HG02870 (cell line): Measurements from ENCODE around the gene HIPK4.
"Not testable (repeated sequence)": the region's sequence is repeated elsewhere in the genome, so short reads cannot be mapped to it uniquely, and the experiment has no call there.

Source experiments
- ATAC-seq: cut with Tn5 transposase; IDR thresholded peaks from one replicate; pipeline ENCODE4 v1.9.1; 2021; ENCODE audit warnings: mild to moderate bottlenecking, moderate library complexity; ENCODE audit not compliant: unreplicated experiment

HIPK4 gene

DNA sequence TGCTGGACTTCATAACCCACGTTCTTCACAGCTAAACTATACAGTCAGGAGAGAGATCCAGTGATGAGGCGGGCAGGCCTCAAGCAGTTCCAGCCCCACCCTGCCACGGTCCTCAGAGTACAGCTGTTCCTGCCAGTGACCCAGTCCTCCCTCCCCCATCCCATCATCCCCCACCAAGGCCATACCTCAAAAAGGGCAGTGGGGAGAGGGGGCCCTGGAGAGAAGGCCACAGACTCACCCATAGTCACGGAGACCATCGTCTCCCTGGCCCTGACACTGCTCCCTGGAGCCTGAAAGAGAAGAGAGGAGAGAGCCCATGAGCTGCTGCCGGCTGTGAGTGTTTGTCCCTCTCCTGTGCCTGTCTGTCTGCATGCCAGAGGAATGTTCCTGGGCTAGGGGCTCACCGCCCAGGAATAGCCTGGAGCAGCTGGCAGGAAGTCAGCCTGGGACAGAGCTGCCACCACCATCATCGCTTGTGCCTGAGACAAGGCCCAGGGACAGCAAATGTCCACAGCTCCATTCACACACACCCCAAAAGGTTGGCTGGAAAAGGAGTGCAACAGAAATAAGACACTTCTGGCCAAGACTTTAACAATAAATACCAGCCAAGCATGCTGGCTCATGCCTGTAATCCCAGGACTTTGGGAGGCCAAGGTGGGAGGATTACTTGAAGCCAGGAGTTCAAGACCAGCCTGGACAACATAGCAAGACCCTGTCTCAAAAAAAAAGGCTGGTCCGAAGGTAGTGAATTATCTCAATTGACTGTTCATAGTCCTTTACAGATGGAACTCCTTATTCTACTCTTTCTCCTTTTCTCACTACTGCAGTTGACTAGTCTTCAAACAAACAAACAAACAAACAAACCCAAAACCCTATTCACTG, 48.1 kb downstream of the HIPK4 start:
- ATAC-seq: no peak

DNA sequence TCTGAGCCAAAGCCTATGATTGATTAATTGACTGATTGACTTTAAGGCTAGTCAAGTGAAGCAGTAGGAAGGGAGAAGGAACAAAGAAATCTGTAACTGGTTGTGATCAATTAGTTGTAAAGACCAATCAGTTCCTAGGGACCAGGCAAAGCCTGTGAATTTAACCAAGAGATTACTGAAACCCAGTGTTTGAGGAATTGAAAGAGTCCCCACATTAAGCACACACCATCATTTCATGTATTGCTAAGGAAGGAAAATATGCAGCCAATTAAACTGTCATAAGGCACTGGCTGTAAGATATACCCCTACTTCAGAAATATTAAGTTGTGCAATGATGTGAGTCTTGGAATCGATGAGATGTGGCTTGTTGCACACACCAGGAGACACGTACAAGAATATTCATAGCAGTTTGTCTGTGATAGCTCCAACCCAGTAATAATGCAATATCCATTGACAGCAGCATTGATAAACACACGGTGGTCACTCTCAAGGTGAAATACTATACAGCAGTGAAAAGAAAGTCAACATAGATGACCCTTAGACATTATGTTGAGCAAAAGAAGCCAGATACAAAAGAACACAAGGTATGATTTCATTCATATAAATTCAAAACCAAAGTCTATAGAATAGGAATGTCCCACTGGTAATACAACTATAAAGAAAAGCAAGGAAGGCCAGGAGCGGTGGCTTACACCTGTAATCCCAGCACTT, 50.8 kb downstream of the HIPK4 start:
- ATAC-seq: no peak

DNA sequence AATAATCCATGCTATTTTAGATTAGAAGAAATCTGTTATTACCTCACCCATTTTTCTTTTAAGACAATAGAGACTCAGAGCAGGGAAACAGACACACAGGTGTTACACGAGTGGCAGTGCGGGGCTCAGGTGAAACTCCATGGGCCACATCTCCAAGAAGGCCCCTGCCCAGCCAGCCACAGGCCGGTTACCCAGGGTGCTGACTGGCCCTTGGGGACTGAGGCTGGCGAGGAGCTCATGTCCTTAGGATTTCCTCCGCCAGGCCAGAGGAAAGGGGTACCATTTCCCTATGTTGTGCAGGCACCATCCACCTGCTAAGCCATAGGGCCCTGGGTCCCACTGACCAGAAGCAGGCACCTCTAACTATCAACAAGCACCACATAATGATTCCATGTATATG, 52.4 kb downstream of the HIPK4 start:
- no peak for ATAC-seq

DNA sequence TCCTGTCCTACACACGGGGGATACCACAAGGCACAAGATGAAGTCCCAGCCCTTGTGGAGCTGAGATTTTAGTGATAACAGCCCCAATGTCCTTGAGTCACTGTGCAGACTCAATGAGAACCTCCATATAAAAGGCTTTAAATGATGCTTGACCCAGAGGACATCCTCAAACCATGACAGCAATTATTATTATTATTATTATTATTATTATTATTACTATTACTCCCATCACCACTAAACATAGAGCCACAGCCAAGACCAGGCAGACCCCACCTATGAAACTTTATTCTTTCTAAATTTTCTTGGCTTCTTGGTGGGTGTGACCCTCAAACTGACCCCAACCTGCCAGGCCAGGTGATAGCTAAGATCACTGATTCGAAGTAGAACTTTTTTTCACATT, 52.9 kb downstream of the HIPK4 start:
- no peak for ATAC-seq

DNA sequence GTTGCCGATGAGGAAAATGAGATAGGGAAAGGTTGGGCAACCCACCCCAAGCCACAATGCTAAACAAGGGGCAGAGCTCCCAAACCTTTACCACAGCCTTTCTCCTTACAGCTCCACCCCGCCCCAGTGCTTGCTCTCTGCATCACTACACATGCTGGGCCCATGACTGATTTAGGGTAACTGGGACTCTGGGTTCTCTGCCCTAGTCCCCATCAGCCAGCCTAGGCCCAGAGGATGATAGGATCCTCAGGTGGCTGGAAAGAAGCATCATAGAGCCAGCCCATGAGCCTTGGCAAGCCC, 53.4 kb downstream of the HIPK4 start:
- no peak for ATAC-seq

DNA sequence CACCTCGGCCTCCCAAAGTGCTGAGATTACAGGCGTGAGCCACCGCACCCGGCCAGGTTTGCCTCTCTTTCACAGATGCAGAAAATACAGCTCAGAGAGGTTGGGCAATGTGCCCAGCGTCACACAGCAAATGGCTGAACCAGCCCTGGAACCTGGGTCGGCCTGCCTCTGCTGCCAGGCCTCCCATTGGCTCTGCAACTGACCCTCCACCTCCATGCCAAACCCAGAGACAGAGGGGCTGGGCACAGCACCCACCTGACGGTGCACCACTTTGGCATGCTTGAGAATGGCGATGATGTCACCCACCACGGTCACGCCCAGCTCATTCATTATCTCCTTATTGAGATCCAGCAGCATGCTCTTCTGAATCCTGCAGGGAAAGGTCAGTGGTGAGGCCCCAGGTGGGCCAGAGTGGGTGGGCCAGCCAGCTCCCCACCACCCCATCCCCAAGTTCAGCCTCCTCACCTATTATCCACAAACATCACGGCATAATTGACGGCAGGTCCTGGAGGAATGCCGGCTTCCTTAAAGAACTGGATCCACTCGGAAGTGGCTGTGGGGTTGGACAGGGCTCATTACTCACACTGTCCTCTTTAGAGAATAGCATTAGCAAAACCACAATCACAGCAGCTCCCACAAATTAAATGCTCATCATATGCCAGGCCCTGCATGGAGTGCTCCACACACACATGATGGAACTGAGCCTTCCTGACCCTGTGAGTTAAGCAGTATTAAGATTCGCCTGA, 54.0 kb downstream of the HIPK4 start:
- no peak for ATAC-seq

DNA sequence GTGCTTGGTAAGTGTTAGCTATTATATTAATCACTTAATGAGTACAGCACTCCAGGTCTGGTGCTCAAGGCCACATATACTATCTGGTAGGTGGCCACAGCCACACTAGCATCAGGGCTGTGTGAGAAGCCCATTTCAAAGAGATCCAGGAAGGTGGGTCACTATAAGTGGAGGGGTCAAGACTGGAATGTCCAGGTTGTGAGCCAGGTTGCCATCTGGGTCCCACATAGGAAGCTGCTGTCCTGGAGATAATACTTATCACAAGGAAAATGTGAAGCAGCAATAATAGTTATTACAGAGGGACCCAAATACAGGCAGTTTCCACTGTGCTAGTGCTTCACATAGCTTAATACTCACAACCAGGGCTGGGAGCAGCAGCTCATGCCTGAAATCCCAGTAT, 54.9 kb downstream of the HIPK4 start:
- no peak for ATAC-seq

DNA sequence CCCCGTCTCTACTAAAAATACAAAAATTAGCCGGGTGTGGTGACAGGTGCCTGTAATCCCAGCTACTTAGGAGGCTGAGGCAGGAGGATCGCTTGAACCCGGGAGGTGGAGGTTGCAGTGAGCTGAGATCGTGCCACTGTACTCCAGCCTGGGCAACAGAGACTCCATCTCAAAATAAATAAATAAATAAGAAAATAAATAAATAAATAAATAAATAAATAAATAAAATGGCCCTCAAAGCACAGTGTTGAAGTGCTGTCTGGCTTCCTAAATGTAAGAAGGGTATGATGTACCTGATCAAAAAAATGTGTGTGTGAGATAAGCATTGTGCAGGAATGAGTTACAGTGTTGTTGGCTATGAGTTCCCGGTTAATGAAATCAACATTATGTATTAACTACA, 56.9 kb downstream of the HIPK4 start:
- not testable (repeated sequence) for ATAC-seq

DNA sequence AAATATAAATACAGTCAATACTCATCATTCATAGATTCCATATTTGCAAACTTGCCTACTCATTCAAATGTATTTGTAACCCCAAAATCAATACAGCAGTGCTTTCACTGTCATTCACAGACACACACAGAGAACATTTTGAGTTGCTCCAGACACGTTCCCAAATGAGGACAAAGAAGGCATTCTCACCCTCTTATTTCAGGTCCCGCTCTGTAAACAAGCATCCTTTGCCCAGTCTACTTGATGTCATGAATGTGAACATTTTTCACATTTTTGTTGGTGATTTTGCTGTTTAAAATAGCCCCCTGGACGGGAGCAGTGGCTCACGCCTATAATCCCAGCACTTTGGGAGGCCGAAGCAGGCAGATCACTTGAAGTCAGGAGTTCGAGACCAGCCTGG, 57.3 kb downstream of the HIPK4 start:
- ATAC-seq: no peak

DNA sequence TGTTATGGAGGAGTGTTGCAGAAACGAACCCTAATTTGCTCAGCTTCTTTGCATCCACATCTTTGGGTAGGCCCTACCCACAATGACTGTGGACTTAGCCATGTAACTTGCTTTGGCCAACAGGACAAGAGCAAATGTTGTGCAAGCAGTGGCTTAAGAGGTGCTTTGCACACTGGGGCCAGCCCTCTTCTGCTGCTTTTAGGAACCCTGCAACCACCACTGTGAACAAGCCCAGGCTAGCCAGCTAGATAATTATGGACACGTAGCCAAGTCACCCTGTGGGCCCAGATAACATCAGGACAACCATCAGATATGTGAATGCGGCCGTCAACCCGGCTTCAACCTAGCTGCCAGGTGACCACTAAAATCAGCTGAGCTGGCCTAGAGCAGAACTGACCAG, 58.9 kb downstream of the HIPK4 start:
- ATAC-seq: no peak
